WTC11 (cell line): ENCODE measurements around the gene ASIC3.

Experiments
- CTCF ChIP-seq: fragments of 200-600 bp; IDR thresholded peaks from 2 replicates; pipeline ENCODE4 v1.8.0; 2022; ENCODE audit warnings: antibody characterized with exemption
- ZNF138 ChIP-seq: sonication (generic); formaldehyde crosslinking; conservative IDR thresholded peaks from 2 replicates; pipeline ENCODE4 v1.8.1; 2022; ENCODE audit warnings: mild to moderate bottlenecking, moderate library complexity, missing genetic modification reagents
- TF ChIP-seq, protein P1 (sequence below): fragments of 250-450 bp; sonication (Bioruptor Pico); conservative IDR thresholded peaks from 2 replicates; pipeline ENCODE4 v1.9.0; 2021; ENCODE audit warnings: mild to moderate bottlenecking

DNA sequence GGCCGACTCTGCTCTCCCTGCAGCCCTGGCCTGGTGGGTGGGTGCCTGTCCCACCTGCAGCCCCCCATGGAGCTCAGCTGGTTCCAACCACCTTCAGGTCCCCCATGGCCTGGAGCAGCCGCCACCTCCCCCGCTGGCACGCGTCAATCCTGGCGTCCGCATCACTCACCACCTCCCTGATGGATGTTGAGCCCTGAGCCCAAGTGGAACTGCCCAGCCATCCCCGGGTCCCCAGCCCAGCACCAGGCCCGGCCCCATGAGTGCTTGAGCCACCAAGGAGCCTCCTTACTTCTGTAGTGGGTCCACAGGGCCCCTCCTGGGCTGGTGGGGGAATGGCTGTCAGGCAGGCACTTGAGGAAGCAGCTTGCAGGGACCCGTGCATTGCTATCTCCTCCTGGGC is 52.6 kb downstream of the ASIC3 start:
- TF ChIP-seq CTCF (no peak), ZNF138 (CRISPR knock-in tag) (no peak)
- TF ChIP-seq, protein P1, sequence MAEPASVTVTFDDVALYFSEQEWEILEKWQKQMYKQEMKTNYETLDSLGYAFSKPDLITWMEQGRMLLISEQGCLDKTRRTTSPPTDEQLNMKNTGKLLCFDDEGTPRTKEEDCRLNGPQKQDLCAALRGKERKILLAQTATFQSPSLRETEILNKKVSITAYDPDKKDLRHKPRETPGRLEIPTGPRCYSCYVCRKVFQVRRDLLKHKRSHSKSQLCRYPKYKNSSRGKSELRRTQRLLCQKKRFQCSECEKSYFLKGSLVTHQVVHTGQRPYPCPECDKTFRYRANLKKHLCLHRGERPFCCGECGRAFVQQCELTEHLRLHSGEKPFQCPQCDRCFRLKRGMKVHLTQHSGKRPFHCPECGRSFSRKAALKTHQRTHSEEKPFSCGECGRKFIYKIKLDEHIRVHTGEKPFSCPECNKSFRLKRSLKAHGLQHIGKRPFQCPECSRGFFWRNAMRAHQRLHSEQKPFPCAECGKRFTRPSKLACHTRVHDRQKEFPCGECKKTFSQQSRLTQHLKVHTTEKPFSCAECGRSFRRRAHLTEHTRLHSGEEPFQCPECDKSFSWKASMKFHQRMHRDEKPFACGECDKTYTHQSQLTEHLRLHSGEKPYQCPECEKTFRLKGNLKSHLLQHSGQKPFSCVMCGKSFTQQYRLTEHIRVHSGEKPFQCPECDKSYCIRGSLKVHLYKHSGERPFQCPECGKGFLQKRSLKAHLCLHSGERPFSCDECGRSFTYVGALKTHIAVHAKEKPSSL, result no peak
